ENCODE data around the gene MED4. TPM values are rescaled to one million over a fixed set of nuclear protein-coding genes. Genes with fewer than 3 reads are reported as not detected.

The MED4 gene
- total and polyA plus RNA-seq, 2 of the 8 experiments (the other 6 are each of a cell fraction or from before 2014, with no cell fraction given): 25.7 to 48.1 TPM

GRCh38 chr13:48078251-48078656, 16.6 kb downstream of the MED4 start:
- CTCF ChIA-PET (ENCODE audit: partially characterized antibody): interaction anchor here (0.7 to 2.0 kb wide), 5 partner anchors 13 to 495 kb away, joined by 3 to 8 read pairs (median 6); partner anchors contain the start of gene NUDT15
- DNase-seq (ENCODE audit: low read depth in 1 of 2, low spot score in 2 of 2) (no peak), FAIRE-seq (no peak)

More at GRCh38 chr13:48078251-48078656, 16.6 kb downstream of the MED4 start:
- TF ChIP-seq SP2 (IDR thresholded peaks at IDR 0.05; ENCODE audit: low read length): no peak
- TF ChIP-seq, protein P1, sequence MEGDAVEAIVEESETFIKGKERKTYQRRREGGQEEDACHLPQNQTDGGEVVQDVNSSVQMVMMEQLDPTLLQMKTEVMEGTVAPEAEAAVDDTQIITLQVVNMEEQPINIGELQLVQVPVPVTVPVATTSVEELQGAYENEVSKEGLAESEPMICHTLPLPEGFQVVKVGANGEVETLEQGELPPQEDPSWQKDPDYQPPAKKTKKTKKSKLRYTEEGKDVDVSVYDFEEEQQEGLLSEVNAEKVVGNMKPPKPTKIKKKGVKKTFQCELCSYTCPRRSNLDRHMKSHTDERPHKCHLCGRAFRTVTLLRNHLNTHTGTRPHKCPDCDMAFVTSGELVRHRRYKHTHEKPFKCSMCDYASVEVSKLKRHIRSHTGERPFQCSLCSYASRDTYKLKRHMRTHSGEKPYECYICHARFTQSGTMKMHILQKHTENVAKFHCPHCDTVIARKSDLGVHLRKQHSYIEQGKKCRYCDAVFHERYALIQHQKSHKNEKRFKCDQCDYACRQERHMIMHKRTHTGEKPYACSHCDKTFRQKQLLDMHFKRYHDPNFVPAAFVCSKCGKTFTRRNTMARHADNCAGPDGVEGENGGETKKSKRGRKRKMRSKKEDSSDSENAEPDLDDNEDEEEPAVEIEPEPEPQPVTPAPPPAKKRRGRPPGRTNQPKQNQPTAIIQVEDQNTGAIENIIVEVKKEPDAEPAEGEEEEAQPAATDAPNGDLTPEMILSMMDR (IDR thresholded peaks at IDR 0.05; ENCODE audit: control extremely low read depth in 1 of 3, insufficient read depth in 1 of 3, low read depth in 1 of 3, low read length in 3 of 3): peak in 1 of 3 experiments; percentile 33; a peak in 1 of 4 replicates
- TF ChIP-seq RAD21 (IDR thresholded peaks at IDR 0.05 in 1 of 2, conservative IDR thresholded peaks at IDR 0.05 in 1 of 2; ENCODE audit: low read depth in 2 of 2, low read length in 2 of 2): peak in 1 of 2 experiments; percentile 16; a peak in 1 of 4 replicates
- no peak overlapping the region for H3K4me2 ChIP-seq (ENCODE audit: insufficient read depth in 1 of 2, low read depth in 2 of 2, low read length in 2 of 2)
- H4K91ac ChIP-seq (replicated peaks; ENCODE audit: insufficient read length, low read length): no peak overlapping the region
- peaks cover 9% of the 10 kb centered on the region in 2 experiments; a peak in 2 of 4 replicates for H3K9me3 ChIP-seq (ENCODE audit: insufficient read depth in 2 of 2, low read depth in 1 of 2, low read length in 1 of 2)
- no peak overlapping the region for H4K5ac ChIP-seq (ENCODE audit: insufficient read length, low read depth, low read length)
- WGBS, 2 experiments (ENCODE audit: extremely low coverage in 1 of 2, insufficient coverage in 1 of 2, insufficient read length in 1 of 2, insufficient replicate concordance in 2 of 2, low coverage in 1 of 2, low lambda C conversion rate in 2 of 2, missing lambda C conversion rate in 1 of 2): 50% methylated on average over 2 of the region's 2 CpGs; no CpG with 5 or more reads in 1 of the 2 experiments
- H3K79me2 ChIP-seq (ENCODE audit: control insufficient read depth in 1 of 2, insufficient read depth in 2 of 2, low read length in 2 of 2): no peaks in the 10 kb centered on the region
- no peaks in the 10 kb centered on the region for H3K79me1 ChIP-seq (ENCODE audit: low read depth, low read length)
- POLR2A ChIA-PET (ENCODE audit: partially characterized antibody): interaction anchor here (0.7 to 0.9 kb wide), 2 partner anchors 40 to 902 kb away, joined by 3 to 4 read pairs; partner anchors contain the start of gene NUDT15
- no peak overlapping the region for H3K27ac ChIP-seq (ENCODE audit: low read depth, low read length)
- H2BK5ac ChIP-seq (ENCODE audit: low read depth, low read length): no peak overlapping the region
- H2AFZ ChIP-seq (ENCODE audit: low read length): no peak overlapping the region
- no peak overlapping the region for H3K18ac ChIP-seq (ENCODE audit: extremely low read depth, low read length)
- H3K14ac ChIP-seq (ENCODE audit: insufficient read length): no peak overlapping the region
- H2AK5ac ChIP-seq (ENCODE audit: low read depth, low read length): no peak overlapping the region
- H3K23ac ChIP-seq (ENCODE audit: insufficient read length): no peak overlapping the region
- no peak overlapping the region for H3K4me3 ChIP-seq (ENCODE audit: extremely low read depth in 1 of 4, insufficient read depth in 2 of 4, low read depth in 3 of 4, low read length in 4 of 4)
- no peak overlapping the region for H3K9ac ChIP-seq (replicated peaks in 1 of 4; ENCODE audit: extremely low read depth in 1 of 4, low read depth in 3 of 4, low read length in 3 of 4)
- H4K8ac ChIP-seq (ENCODE audit: extremely low read depth, insufficient read depth, low read length): no peak overlapping the region
- no peak overlapping the region for H3K4ac ChIP-seq (replicated peaks; ENCODE audit: insufficient read length, low read depth, low read length)
- H2BK15ac ChIP-seq (ENCODE audit: low read length): no peak overlapping the region
- H2BK20ac ChIP-seq (ENCODE audit: low read length): no peak overlapping the region
- no peaks in the 10 kb centered on the region for H4K20me1 ChIP-seq (replicated peaks in 1 of 2; ENCODE audit: control insufficient read depth in 1 of 2, insufficient read depth in 2 of 2, low read length in 2 of 2)
- peaks cover 27 to 87% (median 53%) of the 10 kb centered on the region in 4 experiments for H3K36me3 ChIP-seq (ENCODE audit: control insufficient read depth in 2 of 4, insufficient read depth in 4 of 4, low read length in 3 of 4)
- H3K4me1 ChIP-seq (replicated peaks in 1 of 4; ENCODE audit: control insufficient read depth in 3 of 4, insufficient read depth in 4 of 4, low read length in 3 of 4): no peaks in the 10 kb centered on the region
- no peaks in the 10 kb centered on the region for H3K27me3 ChIP-seq (replicated peaks in 1 of 4; ENCODE audit: control insufficient read depth in 3 of 4, extremely low read depth in 1 of 4, insufficient read depth in 3 of 4, low read length in 3 of 4)
- no peak overlapping the region for H3K56ac ChIP-seq (replicated peaks; ENCODE audit: insufficient read length, low read depth, low read length)
- H2BK120ac ChIP-seq (replicated peaks; ENCODE audit: low read depth, low read length): no peak overlapping the region
- H2BK12ac ChIP-seq (ENCODE audit: low read depth, low read length): no peak overlapping the region
- no peaks in the 10 kb centered on the region for H3K23me2 ChIP-seq (ENCODE audit: low read depth, low read length)
